HepG2 (cell line): ENCODE measurements around the gene DMKN. TPM values are rescaled to one million over a fixed set of nuclear protein-coding genes. Genes with fewer than 3 reads are reported as not detected.

Experiments
- ARID5B ChIP-seq: IDR thresholded peaks from 2 replicates; pipeline ENCODE4 v1.4.0; 2020; ENCODE audit warnings: mild to moderate bottlenecking, missing genetic modification reagents
- ATF7 ChIP-seq, 2 experiments: fragments of 450-650 bp in 1 of 2; sonication (generic) in 1 of 2; formaldehyde crosslinking in 1 of 2; IDR thresholded peaks; 2 replicates each; pipeline versions ENCODE4 v1.4.0 to v1.6.1; 2016 to 2020; ENCODE audit warnings: antibody characterized with exemption in 1 of 2, mild to moderate bottlenecking in 1 of 2, missing genetic modification reagents in 1 of 2
- CC2D1A ChIP-seq: sonication (generic); formaldehyde crosslinking; IDR thresholded peaks from 2 replicates; pipeline ENCODE4 v1.8.1; 2023; ENCODE audit warnings: mild to moderate bottlenecking, missing genetic modification reagents
- FOXK1 ChIP-seq: sonication (generic); formaldehyde crosslinking; IDR thresholded peaks from 2 replicates; pipeline ENCODE4 v1.4.0; 2020; ENCODE audit warnings: low read depth, missing genetic modification reagents, borderline replicate concordance
- HBP1 ChIP-seq: IDR thresholded peaks from 2 replicates; pipeline ENCODE4 v1.6.1; 2016; ENCODE audit warnings: low read depth, control low read depth
- HIC2 ChIP-seq: sonication (generic); formaldehyde crosslinking; IDR thresholded peaks from 2 replicates; pipeline ENCODE4 v1.9.0; 2022; ENCODE audit warnings: low read depth, missing genetic modification reagents
- HNRNPH1 ChIP-seq: fragments of 200-400 bp; formaldehyde crosslinking; optimal IDR thresholded peaks from 2 replicates; pipeline ENCODE3; 2017; ENCODE audit warnings: mild to moderate bottlenecking, low read depth, low read length
- KDM5B ChIP-seq: sonication (generic); formaldehyde crosslinking; IDR thresholded peaks from 2 replicates; pipeline ENCODE4 v1.4.0; 2020; ENCODE audit warnings: missing genetic modification reagents, mild to moderate bottlenecking, borderline replicate concordance
- KLF12 ChIP-seq: sonication (generic); formaldehyde crosslinking; IDR thresholded peaks from 2 replicates; pipeline ENCODE4 v1.4.0; 2020; ENCODE audit warnings: missing genetic modification reagents, borderline replicate concordance
- NPAS2 ChIP-seq: sonication (generic); formaldehyde crosslinking; IDR thresholded peaks from 2 replicates; pipeline ENCODE4 v1.8.0; 2022; ENCODE audit warnings: mild to moderate bottlenecking, missing genetic modification reagents, borderline replicate concordance
- RAD21 ChIP-seq: fragments of 450-650 bp; formaldehyde crosslinking; IDR thresholded peaks from 2 replicates; pipeline ENCODE4 v1.5.0; 2020; ENCODE audit warnings: mild to moderate bottlenecking
- RARA ChIP-seq: IDR thresholded peaks from 2 replicates; pipeline ENCODE4 v1.6.1; 2016; ENCODE audit warnings: missing genetic modification reagents, missing compliant biosample characterization
- RXRB ChIP-seq: IDR thresholded peaks from 2 replicates; pipeline ENCODE4 v1.6.1; 2016; ENCODE audit warnings: borderline replicate concordance, missing genetic modification reagents, missing compliant biosample characterization
- ZMAT3 ChIP-seq: sonication (generic); formaldehyde crosslinking; conservative IDR thresholded peaks from 2 replicates; pipeline ENCODE4 v1.7.0; 2021; ENCODE audit warnings: missing genetic modification reagents
- ZNF138 ChIP-seq: sonication (generic); formaldehyde crosslinking; IDR thresholded peaks from 2 replicates; pipeline ENCODE4 v1.5.0; 2020; ENCODE audit warnings: mild to moderate bottlenecking, low read depth, missing genetic modification reagents
- ZNF292 ChIP-seq: sonication (generic); formaldehyde crosslinking; IDR thresholded peaks from 2 replicates; pipeline ENCODE4 v1.8.1; 2022; ENCODE audit warnings: mild to moderate bottlenecking, low read depth, missing genetic modification reagents, borderline replicate concordance
- ZNF331 ChIP-seq: sonication (generic); formaldehyde crosslinking; IDR thresholded peaks from 2 replicates; pipeline ENCODE4 v1.4.0; 2020; ENCODE audit warnings: missing genetic modification reagents
- ZNF556 ChIP-seq: sonication (generic); formaldehyde crosslinking; IDR thresholded peaks from 2 replicates; pipeline ENCODE4 v1.4.0; 2020; ENCODE audit warnings: mild to moderate bottlenecking, missing genetic modification reagents, borderline replicate concordance
- ZNF557 ChIP-seq: sonication (generic); formaldehyde crosslinking; IDR thresholded peaks from 2 replicates; pipeline ENCODE4 v1.4.0; 2020; ENCODE audit warnings: missing genetic modification reagents
- ZNF616 ChIP-seq: sonication (generic); formaldehyde crosslinking; IDR thresholded peaks from 2 replicates; pipeline ENCODE4 v1.5.0; 2020; ENCODE audit warnings: low read depth, mild to moderate bottlenecking, missing genetic modification reagents
- ZNF709 ChIP-seq: sonication (generic); formaldehyde crosslinking; IDR thresholded peaks from 2 replicates; pipeline ENCODE4 v1.5.0; 2020; ENCODE audit warnings: mild to moderate bottlenecking, missing genetic modification reagents
- polyA plus RNA-seq, 8 experiments: library from polyadenylated mRNA; depleted of rRNA in 3 of 8; stranded (reverse) in 7 of 8; unstranded in 1 of 8; fragments of >200 nt; fragmentation: Illumina TruSeq in 4 of 8; extraction: Trizol in 4 of 8; gene quantifications; 2 replicates each; pipeline versions ENCODE4 v1.2.1 to v1.2.3, GENCODE V29; 2011 to 2016; ENCODE audit warnings: low read depth in 4 of 8, missing spikeins in 1 of 8, mixed read lengths in 1 of 8; ENCODE audit not compliant: insufficient read depth in 1 of 8
- total RNA-seq, 5 experiments: library from RNA; depleted of rRNA; stranded (reverse); fragments of >200 nt; fragmentation: Illumina TruSeq; extraction: Trizol; gene quantifications; 2 replicates each; pipeline ENCODE4 v1.2.3, GENCODE V29; 2016; ENCODE audit warnings: low read depth in 1 of 5

The DMKN gene
- total and polyA plus RNA-seq, 2 of the 13 experiments (the other 11 are each of a cell fraction or from before 2014, with no cell fraction given): 50.8 to 57.1 TPM

- TF ChIP-seq HBP1 (CRISPR knock-in tag) (no peak), RARA (CRISPR knock-in tag) (no peak), KLF12 (CRISPR knock-in tag) (no peak), ZNF556 (CRISPR knock-in tag) (0 out of 2 replicates have a peak, but pooled peaks have one; percentile 44), RXRB (CRISPR knock-in tag) (peak; percentile 64; the same call in 1 of the 2 replicates), HIC2 (CRISPR knock-in tag) (no peak), HNRNPH1 (no peak), RAD21 (CRISPR knock-in tag) (peak; percentile 78), KDM5B (CRISPR knock-in tag) (peak; percentile 65; the same call in 1 of the 2 replicates), ZMAT3 (CRISPR knock-in tag) (no peak; the same call in 1 of the 2 replicates), ZNF557 (CRISPR knock-in tag) (no peak), ATF7 (IDR thresholded peaks at IDR 0.05) (no peak), ATF7 (CRISPR knock-in tag; IDR thresholded peaks at IDR 0.05) (no peak), ZNF138 (no peak), ZNF331 (CRISPR knock-in tag) (peak; percentile 66), NPAS2 (CRISPR knock-in tag) (no peak), ARID5B (CRISPR knock-in tag) (peak; percentile 48; the same call in 1 of the 2 replicates), ZNF616 (CRISPR knock-in tag) (0 out of 2 replicates have a peak, but pooled peaks have one; percentile 12), ZNF292 (CRISPR knock-in tag) (no peak), ZNF709 (CRISPR knock-in tag) (no peak), CC2D1A (CRISPR knock-in tag) (no peak), FOXK1 (CRISPR knock-in tag) (peak; percentile 37; the same call in 1 of the 2 replicates)
Observed at GRCh38 chr19:35509861-35510625, 3.4 kb downstream of the DMKN start (continued).
